ENCODE results near the gene SPATA31C1. TPM values are rescaled to one million over a fixed set of nuclear protein-coding genes. Genes with fewer than 3 reads are reported as not detected.
"Not testable (repeated sequence)": the region's sequence is repeated elsewhere in the genome, so short reads cannot be mapped to it uniquely, and the experiment has no call there.

Gene SPATA31C1
- total RNA-seq, 1 donor from 2014 or later: not detected

DNA sequence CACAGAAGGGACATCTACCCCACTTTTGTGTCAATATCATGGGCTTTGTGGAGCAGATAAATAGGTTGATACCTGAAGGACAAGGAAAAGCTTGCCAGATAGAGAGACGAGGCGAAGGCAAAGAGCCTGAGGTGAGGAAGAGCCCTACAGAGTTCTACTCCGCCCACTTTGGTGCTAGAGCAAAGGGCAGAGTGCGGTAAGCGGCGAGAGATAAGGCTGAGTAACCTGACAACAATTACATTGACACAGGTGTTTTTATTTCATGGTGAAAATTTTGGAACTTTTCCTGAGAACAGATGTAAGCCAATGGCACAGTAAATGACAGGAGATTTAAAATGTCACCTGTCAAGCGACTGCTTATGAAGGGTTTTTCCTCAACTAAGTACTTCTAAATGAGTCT, 16.7 kb downstream of the SPATA31C1 start:
- DNase-seq (ENCODE audit: extremely low read depth, low read depth, low spot score): not testable (repeated sequence)

DNA sequence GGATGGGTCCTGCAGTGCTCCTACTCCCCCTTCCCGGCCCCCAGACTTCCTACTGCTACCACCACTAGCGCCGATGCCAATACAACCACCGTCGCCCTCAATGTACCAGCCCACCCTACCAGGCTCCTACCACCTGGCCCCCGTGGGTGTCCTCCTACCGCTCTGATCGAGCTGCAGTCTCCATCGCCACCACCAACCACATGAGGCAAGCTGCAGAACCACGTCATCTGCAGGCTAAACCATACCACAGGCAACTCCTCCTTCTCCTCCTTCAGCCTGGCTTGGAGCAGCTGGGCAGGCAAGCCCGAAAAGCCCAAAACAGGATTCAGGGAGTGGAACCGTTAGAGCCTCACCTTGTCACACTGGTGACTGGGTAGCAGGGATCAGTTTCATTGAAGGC, 19.6 kb downstream of the SPATA31C1 start:
- DNase-seq (ENCODE audit: extremely low read depth, low read depth, low spot score): not testable (repeated sequence)

DNA sequence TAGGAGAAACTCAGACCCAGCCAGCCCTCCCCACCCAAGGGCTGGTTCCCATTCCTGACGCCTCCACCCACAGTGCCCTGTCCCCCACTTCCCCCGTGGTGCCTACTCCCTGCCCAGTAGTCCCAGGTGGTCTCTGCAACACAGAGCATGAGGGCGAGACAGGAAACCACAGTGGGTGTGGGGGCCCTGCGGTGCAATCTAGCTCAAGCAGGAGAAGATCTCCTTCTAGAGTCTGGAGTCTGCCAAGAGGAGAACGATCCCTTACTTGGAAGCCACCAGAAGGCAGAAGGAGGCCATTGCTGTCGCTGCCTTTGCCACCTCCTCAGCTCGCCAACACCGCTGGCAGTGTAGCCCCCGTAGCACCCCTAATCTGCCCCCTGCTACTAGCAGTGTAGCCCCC, 20.2 kb downstream of the SPATA31C1 start:
- not testable (repeated sequence) for DNase-seq (ENCODE audit: extremely low read depth, low read depth, low spot score)

DNA sequence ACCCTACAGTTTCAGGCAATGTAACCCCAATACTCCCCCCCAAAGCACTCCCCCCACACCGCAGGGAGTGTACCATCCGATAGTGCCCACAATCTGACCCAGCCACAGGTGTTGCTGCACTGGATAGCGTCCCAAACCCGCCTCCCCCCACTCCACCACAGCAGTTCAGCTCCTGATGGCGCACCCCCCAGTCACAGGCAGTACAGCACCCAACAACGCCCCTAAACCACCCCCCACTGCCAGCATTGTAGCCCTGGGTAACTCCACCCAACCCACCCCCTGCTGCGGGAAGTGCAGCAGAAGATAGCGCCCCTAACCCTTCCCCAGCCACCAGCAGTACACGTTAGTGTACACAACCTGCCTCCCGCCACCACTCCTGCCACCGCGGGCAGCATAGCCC, 20.6 kb downstream of the SPATA31C1 start:
- not testable (repeated sequence) for DNase-seq (ENCODE audit: extremely low read depth, low read depth, low spot score)

DNA sequence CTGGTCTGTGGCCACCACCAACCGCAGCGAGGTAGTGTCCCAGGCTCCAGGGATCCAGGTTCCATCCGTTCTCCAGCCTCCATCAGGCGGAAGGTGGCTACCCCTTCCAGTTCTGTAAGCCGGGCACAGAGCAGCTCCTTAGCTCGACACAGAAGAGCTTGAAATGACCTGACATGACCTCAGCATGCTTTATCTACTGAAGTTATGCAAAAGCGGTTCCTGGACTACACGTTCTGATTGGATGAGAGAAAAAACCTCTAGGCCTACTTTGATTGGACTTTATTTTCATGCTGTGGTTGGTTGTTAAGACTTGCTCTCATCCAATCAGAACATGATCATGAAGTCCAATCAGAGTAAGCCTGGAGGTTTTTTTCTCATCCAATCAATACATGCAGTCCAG, 21.3 kb downstream of the SPATA31C1 start:
- DNase-seq (ENCODE audit: extremely low read depth, low read depth, low spot score): not testable (repeated sequence)

DNA sequence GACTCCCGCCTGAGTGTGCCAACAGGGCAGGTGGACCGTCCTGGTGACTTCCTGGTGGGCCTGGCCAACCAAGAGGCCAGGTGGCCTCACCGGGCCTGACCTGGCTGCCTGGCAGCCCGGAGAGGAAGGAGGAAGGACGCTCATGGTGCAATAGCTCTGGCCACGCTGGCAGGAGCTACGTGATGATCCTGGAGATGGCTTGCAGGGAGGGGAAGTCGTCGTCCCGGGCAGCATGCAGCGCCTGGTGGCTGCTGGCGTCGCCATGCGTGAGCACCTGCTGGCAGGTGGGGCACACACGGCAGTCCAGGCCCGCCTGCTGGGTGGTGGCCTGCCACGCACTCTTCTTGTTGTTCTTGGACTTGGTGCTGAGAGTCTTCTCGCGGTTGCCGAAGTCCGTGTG, 26.3 kb downstream of the SPATA31C1 start:
- DNase-seq (ENCODE audit: extremely low read depth, low read depth, low spot score): no peak

DNA sequence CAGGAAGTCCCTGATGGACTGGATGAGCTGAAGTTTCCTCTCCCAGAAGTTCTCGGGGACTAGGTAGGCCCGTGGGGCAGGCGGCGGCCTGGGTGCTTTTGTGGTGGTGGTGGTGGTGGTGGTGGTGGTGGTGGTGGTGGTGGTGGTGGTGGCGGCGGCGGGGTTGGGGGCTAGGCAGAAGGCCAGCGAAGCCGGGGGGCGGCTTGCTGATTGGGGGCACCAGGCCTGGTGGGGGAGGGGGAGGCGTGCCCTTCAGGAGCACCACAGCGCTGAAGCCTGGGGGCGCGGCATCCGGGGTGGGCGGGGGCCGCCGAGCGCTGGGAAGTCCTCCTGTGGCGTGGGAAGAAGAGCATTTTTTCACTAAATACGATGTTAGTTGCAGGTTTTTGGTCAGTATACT, 26.9 kb downstream of the SPATA31C1 start:
- no peak for DNase-seq (ENCODE audit: extremely low read depth, low read depth, low spot score)

DNA sequence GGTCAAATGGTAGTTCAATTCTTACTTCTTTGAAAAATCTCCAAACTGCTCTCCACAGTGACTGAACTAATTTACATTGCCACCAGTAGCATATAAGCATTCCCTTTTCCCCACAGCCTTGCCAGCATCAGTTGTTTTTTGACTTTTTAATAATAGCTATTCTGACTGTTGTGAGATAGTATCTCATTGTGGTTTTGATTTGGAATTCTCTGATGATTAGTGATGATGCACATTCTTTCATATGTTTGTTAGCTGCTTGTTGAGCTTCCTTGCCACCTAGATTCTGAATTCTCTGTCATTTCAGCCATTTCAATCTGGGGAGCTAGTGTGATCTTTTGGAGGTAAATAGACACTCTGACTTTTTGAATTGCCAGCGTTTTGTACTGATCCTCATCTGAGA, 32.5 kb downstream of the SPATA31C1 start:
- no peak for DNase-seq (ENCODE audit: extremely low read depth, low read depth, low spot score)

DNA sequence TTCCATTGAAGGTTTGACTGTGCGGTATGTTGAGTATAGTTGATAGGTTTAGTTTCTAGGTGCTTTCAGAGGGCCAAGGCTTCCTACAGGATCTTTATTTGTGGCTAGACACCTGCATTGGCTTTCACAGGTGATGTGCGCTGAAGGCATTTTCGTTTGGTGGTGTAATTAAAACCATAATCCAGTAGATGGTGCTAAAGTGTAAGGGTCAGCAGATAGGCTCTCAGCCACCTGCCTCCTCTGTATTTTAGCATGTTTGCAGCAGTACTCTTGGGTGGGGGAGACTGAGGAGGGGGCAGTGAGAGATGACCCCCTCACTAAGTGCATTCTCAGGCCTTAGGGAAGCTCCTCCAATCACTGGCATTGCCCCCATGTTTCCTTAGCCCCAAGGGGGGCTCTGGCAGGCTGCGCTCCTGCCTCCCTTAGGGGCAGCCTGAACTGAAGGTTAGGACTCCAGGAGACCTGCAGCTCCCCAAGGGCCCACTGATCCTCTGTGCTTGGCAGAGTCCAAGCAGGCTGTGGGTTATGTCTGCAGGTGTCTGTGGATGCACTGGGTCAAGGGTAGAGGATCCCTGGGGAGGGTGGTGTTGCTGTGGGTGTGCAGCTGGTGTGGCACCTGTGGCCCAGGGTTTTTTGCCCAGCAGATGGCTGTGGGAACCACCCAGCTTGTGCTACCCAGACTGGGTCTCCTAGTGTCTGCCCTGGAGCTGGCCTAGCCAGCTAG, 33.2 kb downstream of the SPATA31C1 start:
- DNase-seq (ENCODE audit: extremely low read depth, low read depth, low spot score): no peak

DNA sequence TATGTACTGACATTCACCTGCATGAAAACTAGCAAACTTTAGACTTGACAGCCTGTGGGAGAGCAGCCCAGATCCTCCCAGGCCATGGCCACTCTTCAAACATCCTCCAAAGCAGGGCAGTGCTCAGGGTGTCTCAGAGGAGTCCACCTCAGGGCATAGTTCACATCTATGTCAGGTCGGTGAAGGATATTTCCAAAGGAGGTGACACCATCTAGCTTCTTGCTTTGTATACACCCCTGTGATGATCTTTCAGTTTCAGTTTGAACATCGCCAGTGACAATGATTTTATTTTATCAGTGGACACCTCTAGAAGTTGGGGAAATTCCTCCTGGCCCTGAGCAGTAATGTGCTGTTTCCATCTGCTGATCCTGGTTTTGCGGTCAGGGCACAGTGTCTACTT, 36.5 kb downstream of the SPATA31C1 start:
- DNase-seq (ENCODE audit: extremely low read depth, low read depth, low spot score): no peak

DNA sequence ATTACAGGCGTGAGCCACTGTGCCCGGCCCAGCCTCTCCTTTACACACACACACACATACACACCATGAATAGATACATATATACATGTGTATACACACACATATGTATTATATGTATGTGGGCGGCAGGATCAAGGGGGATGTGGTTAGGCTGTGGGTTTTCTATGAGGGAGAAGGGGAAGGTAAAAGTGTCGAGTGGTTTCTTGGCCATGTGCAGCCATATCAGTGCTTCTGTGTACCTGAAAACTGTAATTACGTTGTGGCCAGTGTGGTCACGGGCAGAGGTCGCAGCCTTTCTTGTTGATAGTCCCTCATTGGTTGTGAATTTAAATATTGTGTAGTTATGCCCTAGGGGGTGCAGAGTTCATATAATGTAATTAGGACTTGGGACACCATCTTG, 40.1 kb downstream of the SPATA31C1 start:
- no peak for DNase-seq (ENCODE audit: extremely low read depth, low read depth, low spot score)

DNA sequence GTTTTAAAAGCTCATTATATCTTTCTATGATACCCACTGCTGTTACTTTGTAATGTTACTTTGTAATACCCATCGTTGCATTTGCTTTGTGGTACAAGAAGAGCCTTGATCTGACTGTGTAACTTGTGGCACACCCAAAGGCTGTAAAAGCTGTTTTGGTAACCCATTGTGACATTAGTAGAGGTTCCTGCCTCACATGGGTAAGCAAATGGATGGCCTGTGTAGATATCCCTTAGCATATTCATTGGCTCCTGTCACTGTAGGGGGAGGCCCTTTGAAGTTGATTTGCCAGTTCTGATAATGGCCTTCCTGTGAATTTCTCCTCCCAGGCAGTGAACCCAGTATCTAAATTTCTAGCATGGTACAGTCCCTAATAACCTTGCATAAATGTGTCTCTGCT, 40.8 kb downstream of the SPATA31C1 start:
- no peak for DNase-seq (ENCODE audit: extremely low read depth, low read depth, low spot score)

DNA sequence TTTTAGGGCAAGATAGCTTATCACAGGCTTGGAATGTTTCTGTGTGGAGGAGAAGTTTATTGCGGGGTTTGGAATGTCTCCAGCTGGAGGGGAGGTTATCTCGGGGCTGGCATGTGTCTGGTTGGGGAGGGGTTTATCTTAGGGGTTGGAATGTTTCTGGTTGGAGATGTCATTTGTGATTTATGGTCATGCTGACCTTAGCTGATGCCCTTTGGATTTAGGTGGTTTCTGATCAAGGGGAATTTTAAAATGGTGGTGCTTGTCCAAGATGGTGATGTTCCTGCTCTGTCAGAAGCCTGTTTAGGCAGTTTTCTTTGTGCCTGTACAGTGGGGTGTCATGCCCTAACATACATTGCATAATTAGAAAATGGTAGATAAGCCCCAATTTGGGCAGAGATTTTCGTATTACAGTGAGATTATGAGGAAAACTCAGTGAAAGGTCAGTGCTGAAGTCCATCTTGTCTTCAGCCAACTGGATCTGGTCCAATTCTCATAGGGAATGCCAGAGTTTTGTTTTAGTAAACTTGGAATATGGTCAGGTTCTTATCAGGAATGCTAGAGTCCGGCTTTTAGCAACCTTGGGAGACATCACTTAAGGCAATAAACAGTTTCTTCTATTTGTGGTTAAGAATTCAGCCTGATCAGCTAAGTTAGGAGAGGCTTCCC, 42.3 kb downstream of the SPATA31C1 start:
- DNase-seq (ENCODE audit: extremely low read depth, low read depth, low spot score): no peak

DNA sequence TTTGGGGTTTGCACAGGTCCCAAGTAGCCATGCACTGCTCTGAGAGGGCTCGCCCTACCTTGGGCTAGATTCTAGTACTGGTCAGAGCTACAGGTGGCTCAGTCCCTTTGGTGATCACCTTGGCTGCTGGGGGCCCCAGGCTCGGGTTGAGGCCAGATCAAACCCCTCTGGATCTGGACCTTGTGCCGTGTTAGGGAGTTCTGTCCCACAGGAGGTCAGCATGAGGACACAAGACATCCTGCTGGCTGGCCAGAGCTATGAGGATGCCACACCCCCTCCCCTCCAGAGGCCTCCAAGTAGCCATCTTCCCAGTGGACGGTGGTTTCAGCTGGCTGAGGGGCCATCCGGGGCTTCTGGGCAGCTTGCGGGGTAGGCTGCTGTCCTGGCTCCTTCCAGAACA, 46.0 kb downstream of the SPATA31C1 start:
- no peak for DNase-seq (ENCODE audit: extremely low read depth, low read depth, low spot score)

DNA sequence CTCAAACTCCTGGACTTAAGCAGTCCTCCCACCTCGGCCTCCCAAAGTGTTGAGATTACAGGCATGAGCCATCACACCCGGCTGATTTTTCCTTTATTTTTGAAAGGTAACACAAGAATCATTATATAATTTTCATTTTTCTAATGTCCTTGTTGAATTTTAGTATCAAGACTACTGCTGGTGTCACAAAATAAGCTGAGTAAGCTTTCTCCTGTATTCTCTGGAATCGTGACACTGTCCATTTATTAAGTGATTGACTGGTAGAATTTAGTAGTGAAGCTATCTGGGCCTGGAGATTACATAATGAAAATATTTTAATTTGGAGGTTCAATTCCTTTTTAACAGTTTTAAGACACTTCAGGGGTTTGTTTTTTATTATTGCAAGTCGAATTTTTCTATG, 47.1 kb downstream of the SPATA31C1 start:
- no peak for DNase-seq (ENCODE audit: extremely low read depth, low read depth, low spot score)

DNA sequence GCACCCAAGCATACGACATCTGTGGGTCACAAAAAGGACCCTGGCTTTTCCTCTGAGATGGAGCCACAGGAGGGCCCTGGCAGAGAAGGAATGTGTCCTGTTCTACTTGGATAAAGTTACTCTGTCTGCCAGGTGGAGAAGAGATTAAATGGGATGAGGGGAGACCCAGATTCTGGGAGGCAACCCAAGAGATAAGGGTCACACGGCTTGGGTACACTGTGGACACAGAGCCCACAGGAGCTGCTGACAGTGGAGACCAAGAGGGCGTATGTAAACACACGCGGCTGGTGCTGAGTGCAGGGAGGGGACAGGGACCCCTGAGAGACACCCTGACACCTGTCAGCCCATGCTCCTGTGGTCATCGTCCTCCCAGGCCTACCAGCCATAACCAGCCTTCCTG, 50.4 kb downstream of the SPATA31C1 start:
- no peak for DNase-seq (ENCODE audit: extremely low read depth, low read depth, low spot score)

DNA sequence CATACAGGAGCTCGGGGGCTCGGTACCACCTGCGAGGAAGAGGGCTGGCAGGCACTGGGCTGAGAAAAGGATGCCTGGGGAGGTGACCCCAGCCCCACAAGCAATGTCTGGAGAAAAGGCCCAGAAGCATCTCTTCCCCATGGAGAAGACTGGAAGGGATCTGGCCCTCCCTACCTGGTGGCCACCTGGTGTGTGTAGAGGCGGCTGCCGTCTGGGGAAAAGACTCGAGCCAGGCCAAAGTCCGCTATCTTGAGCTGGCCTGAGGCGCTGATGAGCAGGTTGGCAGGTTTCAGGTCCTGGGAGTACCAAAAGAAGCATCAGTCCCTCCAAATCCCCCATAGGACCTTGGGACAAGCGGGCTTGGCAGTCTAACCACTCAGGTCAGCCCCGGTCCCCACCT, 52.8 kb downstream of the SPATA31C1 start:
- DNase-seq (ENCODE audit: extremely low read depth, low read depth, low spot score): no peak

DNA sequence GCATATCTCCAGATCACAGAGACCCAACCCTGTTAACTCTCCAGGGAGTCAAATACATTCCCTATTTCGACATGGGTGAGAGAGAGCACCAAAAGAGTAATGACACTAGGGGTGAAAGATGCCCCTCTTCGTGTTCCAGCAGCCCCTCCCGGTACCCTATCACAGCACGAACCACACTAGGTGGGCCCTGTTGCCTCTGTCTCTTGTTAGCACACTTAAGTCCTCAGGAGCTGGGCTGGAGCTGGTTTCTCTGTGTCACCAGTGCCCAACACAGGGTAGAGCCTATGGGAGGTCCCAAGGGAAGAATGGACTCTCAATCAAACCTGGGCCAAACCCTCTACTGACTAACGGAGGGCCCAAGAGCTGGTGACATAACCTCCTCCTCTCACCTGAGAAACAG, 55.4 kb downstream of the SPATA31C1 start:
- DNase-seq (ENCODE audit: extremely low read depth, low read depth, low spot score): no peak

Data from glomerular endothelial cell (primary cell).